Small intestine (tissue), 7 donors: ENCODE data around the gene DBP. TPM values are rescaled to one million over a fixed set of nuclear protein-coding genes. Genes with fewer than 3 reads are reported as not detected.

Experiments
- DNase-seq, 2 donors: peaks; one replicate each; pipeline versions ENCODE4 v3.0.0 to v3.0.0-alpha.2; 2013
- FAIRE-seq: peaks from 2 replicates; lab custom pipeline; 2012; peaks lifted over from hg19 to GRCh38; lab: Jason Lieb, UNC
- H3K27ac ChIP-seq, 3 donors: one replicate each; pipeline ENCODE4 v1.5.1; 2013; ENCODE audit warnings: low read length in 2 of 3, mild to moderate bottlenecking in 2 of 3, control low read depth in 1 of 3, inconsistent platforms in 1 of 3, low read depth in 1 of 3, moderate library complexity in 1 of 3
- H3K27me3 ChIP-seq, 3 donors: one replicate each; pipeline ENCODE4 v1.6.1; 2013; ENCODE audit warnings: low read length in 3 of 3, inconsistent platforms in 1 of 3; ENCODE audit not compliant: control insufficient read depth in 3 of 3, insufficient read depth in 3 of 3
- H3K36me3 ChIP-seq, 3 donors: one replicate each; pipeline ENCODE4 v1.6.1; 2013; ENCODE audit warnings: low read length in 3 of 3, inconsistent platforms in 1 of 3, low read depth in 1 of 3, mild to moderate bottlenecking in 1 of 3, moderate library complexity in 1 of 3; ENCODE audit not compliant: control insufficient read depth in 3 of 3, insufficient read depth in 2 of 3
- H3K4me1 ChIP-seq, 3 donors: one replicate each; pipeline ENCODE4 v1.6.1; 2013; ENCODE audit warnings: low read length in 2 of 3, inconsistent platforms in 1 of 3, low read depth in 1 of 3, mild to moderate bottlenecking in 1 of 3, moderate library complexity in 1 of 3; ENCODE audit not compliant: control insufficient read depth in 3 of 3, insufficient read depth in 2 of 3
- H3K4me3 ChIP-seq, 3 donors: one replicate each; pipeline ENCODE4 v1.5.1; 2013; ENCODE audit warnings: low read length in 3 of 3, control low read depth in 1 of 3, inconsistent platforms in 1 of 3, low read depth in 1 of 3, mild to moderate bottlenecking in 1 of 3, moderate library complexity in 1 of 3
- H3K9me3 ChIP-seq, 2 donors: one replicate each; pipeline ENCODE4 v1.6.1; 2013; ENCODE audit warnings: low read depth in 1 of 2, low read length in 1 of 2; ENCODE audit not compliant: control insufficient read depth in 2 of 2, insufficient read depth in 1 of 2
- WGBS, 3 donors: extraction: QIAGEN DNeasy Blood & Tissue Kit; methylation state at CpG; one replicate each; pipeline ENCODE4 v1.1.7; 2013; 5-methylcytosine and 5-hydroxymethylcytosine counted together
- polyA plus RNA-seq, 4 donors: library from polyadenylated mRNA; stranded (reverse) in 3 of 4; unstranded in 1 of 4; fragments of 200-250 nt in 3 of 4; fragments of 120-200 nt in 1 of 4; gene quantifications; one replicate each; pipeline versions ENCODE4 v1.2.1 to v1.2.3, GENCODE V29; 2013
- donor health status: healthy with polysubstance abuse.
- donor health status: control.
- donor health status: control.
- donor health status: Bipolar disorder and iron deficiency.
- donor health status: healthy.

The DBP gene
- polyA plus RNA-seq, 4 donors = 7.1 to 40.3 (median 23.9) TPM

DNA sequence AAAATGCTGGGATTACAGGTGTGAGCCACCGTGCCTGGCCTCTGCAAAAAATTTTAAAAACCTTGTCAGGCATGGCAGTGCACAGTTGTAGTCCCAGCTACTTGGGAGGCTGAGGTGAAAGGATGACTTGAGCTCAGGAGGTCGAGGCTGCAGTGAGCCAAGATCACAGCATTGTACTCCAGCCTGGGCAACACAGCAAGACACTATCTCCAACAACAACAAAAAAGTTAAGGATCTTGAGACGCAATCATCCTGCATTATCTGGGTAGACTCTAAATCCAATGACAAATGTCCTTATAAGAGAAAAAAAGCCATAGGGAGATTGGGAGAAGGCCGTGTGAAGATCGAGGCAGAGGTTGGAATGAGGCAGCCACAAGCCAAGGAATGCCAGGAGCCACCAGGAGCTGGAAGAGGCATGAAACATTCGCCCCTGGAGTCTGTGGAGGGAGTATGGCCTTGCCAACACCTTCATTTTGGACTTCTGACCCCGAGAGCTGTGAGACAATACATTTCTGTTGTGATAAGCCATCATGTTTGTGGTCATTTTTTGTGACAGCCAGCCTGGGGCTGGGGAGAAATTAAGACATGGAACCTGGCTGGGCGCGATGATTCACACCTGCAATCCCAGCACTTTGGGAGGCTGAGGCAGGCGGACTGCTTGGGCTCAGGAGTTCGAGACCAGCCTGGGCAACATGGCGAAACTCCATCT lies 13.9 kb upstream of the DBP start:
- H3K4me3 ChIP-seq = no peak overlapping the region
- no peaks in the 10 kb centered on the region for H3K36me3 ChIP-seq
- H3K27me3 ChIP-seq = no peaks in the 10 kb centered on the region
- WGBS, 3 donors = 82 to 87% (median 83%) methylated on average over 12 of the region's 12 CpGs
- H3K27ac ChIP-seq = no peak overlapping the region
- peaks cover 0 to 8% (median 0%) of the 10 kb centered on the region in 3 donors for H3K4me1 ChIP-seq
- H3K9me3 ChIP-seq = no peaks in the 10 kb centered on the region
- no peak for DNase-seq
- FAIRE-seq = no peak

- H3K27ac ChIP-seq = no peak overlapping the region
- no peak for DNase-seq
- H3K36me3 ChIP-seq = no peaks in the 10 kb centered on the region
- H3K4me1 ChIP-seq = peaks cover 0 to 16% (median 0%) of the 10 kb centered on the region in 3 donors
- no peak for FAIRE-seq
- H3K27me3 ChIP-seq = peaks cover 0 to 3% (median 0%) of the 10 kb centered on the region in 3 donors
- H3K4me3 ChIP-seq = no peak overlapping the region
- 75 to 89% (median 79%) methylated on average over 2 of the region's 2 CpGs for WGBS, 3 donors
- no peaks in the 10 kb centered on the region for H3K9me3 ChIP-seq
These were observed 11.0 kb upstream of the DBP start for GRCh38 chr19:48648134-48648533.

GRCh38 chr19:48646722-48647216 lies 9.6 kb upstream of the DBP start:
- H3K4me3 ChIP-seq = peak overlapping the region in 1 of 3 donors; percentile 50
- peaks cover 0 to 3% (median 0%) of the 10 kb centered on the region in 3 donors for H3K27me3 ChIP-seq
- no peak overlapping the region for H3K27ac ChIP-seq
- H3K4me1 ChIP-seq = peaks cover 0 to 16% (median 0%) of the 10 kb centered on the region in 3 donors
- FAIRE-seq (no peak), DNase-seq (no peak)
- H3K9me3 ChIP-seq = no peaks in the 10 kb centered on the region
- H3K36me3 ChIP-seq = no peaks in the 10 kb centered on the region
- WGBS, 3 donors = 10 to 30% (median 26%) methylated on average over 3 to 9 of the region's 10 CpGs

DNA sequence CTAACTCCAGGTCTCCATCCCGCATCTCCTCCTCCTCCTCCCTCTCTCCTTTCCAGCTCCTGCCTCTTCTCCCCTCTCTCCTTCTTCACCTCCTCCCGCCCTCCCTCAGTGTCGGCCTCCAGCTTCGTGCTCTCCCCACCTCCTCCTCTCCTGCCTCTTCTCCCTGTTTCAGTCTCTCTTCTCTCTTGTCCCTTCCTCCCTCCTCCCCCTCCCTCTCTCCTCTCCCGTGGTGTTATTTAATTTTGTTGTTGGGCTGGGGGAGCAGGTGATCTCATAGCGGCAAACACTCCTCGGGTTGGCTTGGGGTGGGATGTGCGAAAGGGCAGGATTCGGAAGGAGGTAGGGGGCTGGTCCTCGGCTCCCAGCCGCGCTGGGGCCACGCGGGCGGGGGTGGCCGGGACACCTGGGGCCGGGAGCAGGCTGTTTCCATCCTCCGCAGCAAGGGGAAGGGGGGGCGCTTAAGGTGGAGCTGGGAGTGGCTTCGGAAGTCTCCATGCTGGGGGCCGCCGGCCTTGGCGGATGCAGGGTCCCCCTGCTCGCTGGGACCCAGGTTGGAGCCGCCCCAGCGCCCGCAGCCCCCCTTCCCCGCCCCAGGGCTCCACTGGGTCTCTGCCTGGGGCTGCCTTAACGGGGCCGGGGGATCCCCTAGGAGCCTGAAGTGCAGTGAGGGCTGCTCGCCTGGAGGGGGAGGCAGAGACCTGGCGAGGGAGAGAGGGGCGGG lies 9.0 kb upstream of the DBP start, which contains the start of gene CA11:
TSS of gene CA11 (minus strand) at position 187 of the 721 bp plus-strand sequence. CDS start 555 bp downstream, outside the sequence.
- Histone ChIP-seq H3K4me1 (peaks cover 0 to 16% (median 0%) of the 10 kb centered on the region in 3 donors), H3K27ac (peak within 1 kb of the TSS; percentile 34 to 76 (median 67)), H3K36me3 (no peaks in the 10 kb centered on the region), H3K4me3 (peak within 1 kb of the TSS; percentile 17 to 54 (median 50)), H3K9me3 (no peaks in the 10 kb centered on the region), H3K27me3 (peaks cover 0 to 3% (median 0%) of the 10 kb centered on the region in 3 donors)
- DNase-seq = peak; percentile 85 to 93
- no peak for FAIRE-seq
- WGBS, 3 donors = 1% methylated on average over 31 to 33 of the region's 33 CpGs

GRCh38 chr19:48645620-48646000 lies 8.4 kb upstream of the DBP start:
- peak in 1 of 2 donors; percentile 43 for DNase-seq
- Histone ChIP-seq H3K4me1 (peaks cover 0 to 16% (median 0%) of the 10 kb centered on the region in 3 donors), H3K27ac (peak overlapping the region; percentile 34 to 76 (median 67)), H3K27me3 (peaks cover 0 to 3% (median 0%) of the 10 kb centered on the region in 3 donors), H3K9me3 (no peaks in the 10 kb centered on the region), H3K36me3 (no peaks in the 10 kb centered on the region), H3K4me3 (peak overlapping the region in 2 of 3 donors; percentile 50 to 54)
- WGBS, 3 donors = 1 to 5% (median 4%) methylated on average over 5 to 6 of the region's 6 CpGs
- no peak for FAIRE-seq

DNA sequence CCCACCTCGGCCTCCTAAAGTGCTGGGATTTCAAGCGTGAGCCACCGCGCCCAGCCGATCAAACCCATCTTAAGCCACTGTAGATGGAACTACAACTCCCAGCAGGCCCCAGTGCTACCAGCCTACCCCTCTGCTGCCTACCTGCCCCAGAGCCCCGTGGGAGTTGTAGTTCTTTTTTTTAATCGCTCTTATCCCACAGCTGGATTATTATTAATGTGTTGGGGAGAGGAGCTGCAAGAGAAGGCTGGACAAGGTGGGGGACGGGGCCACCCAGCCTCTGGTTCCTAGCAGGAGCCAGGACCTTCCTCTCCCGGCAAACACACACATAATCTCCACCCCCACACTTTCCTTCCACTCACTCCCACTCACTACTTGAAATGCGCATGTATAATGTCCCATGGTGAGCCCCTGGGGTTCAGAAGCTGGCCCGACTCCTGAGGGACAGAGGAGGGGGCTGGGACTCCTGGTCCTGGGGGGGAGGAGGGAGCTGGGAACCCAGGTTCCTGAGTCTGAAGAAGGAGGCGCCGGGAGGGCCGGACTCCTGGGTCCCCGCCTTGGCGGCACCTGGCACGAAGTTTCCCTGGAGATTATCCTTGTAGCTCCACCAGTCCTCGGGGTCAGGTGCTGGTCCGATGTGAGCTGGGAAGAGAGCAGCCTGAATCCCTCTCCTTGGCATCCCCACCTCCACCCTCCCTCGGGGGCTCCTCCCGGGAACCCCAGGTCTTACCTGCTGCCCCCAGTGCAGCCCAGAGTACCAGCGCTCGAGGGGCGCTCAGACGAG lies 7.8 kb upstream of the DBP start:
- peak overlapping the region; percentile 34 to 76 (median 67) for H3K27ac ChIP-seq
- H3K27me3 ChIP-seq = peaks cover 0 to 3% (median 0%) of the 10 kb centered on the region in 3 donors
- H3K36me3 ChIP-seq = no peaks in the 10 kb centered on the region
- peaks cover 0 to 16% (median 0%) of the 10 kb centered on the region in 3 donors for H3K4me1 ChIP-seq
- DNase-seq (peak; percentile 77 to 83), FAIRE-seq (no peak)
- no peaks in the 10 kb centered on the region for H3K9me3 ChIP-seq
- WGBS, 3 donors = 2 to 3% (median 3%) methylated on average over 25 of the region's 25 CpGs
- H3K4me3 ChIP-seq = peak overlapping the region; percentile 17 to 54 (median 50)

GRCh38 chr19:48644355-48644754 lies 7.2 kb upstream of the DBP start:
- Histone ChIP-seq H3K36me3 (no peaks in the 10 kb centered on the region), H3K27ac (no peak overlapping the region), H3K4me3 (no peak overlapping the region), H3K27me3 (peaks cover 0 to 8% (median 0%) of the 10 kb centered on the region in 3 donors), H3K4me1 (peaks cover 0 to 16% (median 0%) of the 10 kb centered on the region in 3 donors), H3K9me3 (no peaks in the 10 kb centered on the region)
- no peak for FAIRE-seq
- WGBS, 3 donors = 69 to 77% (median 73%) methylated on average over 4 of the region's 4 CpGs
- DNase-seq = no peak
